CD8-positive, alpha-beta memory T cell (primary cell): ENCODE measurements around the gene NTM. TPM values are rescaled to one million over a fixed set of nuclear protein-coding genes. Genes with fewer than 3 reads are reported as not detected.
"Not testable (repeated sequence)": the region's sequence is repeated elsewhere in the genome, so short reads cannot be mapped to it uniquely, and the experiment has no call there.

Experiments used
- CTCF ChIA-PET: fragments of 350-600 bp; sonication (Branson Sonifier 250); formaldehyde crosslinking; loops from one replicate; lab custom pipeline; 2021; ENCODE audit warnings: antibody characterized with exemption; lab: Charles Lee
- POLR2A ChIA-PET: fragments of 350-600 bp; sonication (Branson Sonifier 250); formaldehyde crosslinking; loops from one replicate; lab custom pipeline; 2021; ENCODE audit warnings: antibody characterized with exemption; lab: Charles Lee
- DNase-seq, 5 donors: peaks; one replicate each; pipeline versions ENCODE4 v3.0.0 to v3.0.0-alpha.2; 2020 to 2022; ENCODE audit warnings: mixed read lengths in 1 of 5
- H3K27ac ChIP-seq: one replicate; pipeline ENCODE4 v1.7.0; 2013; ENCODE audit warnings: low read depth, mild to moderate bottlenecking, low read length, moderate library complexity
- H3K27me3 ChIP-seq: 2 replicates; pipeline ENCODE4 v1.7.0; 2013; ENCODE audit warnings: low read length, mild to moderate bottlenecking; ENCODE audit not compliant: insufficient read depth, poor library complexity, severe bottlenecking
- H3K36me3 ChIP-seq: 2 replicates; pipeline ENCODE4 v1.7.0; 2013; ENCODE audit warnings: mild to moderate bottlenecking, low read length, moderate library complexity; ENCODE audit not compliant: insufficient read depth
- H3K4me1 ChIP-seq: 2 replicates; pipeline ENCODE4 v1.7.0; 2013; ENCODE audit warnings: mild to moderate bottlenecking, low read length, moderate library complexity; ENCODE audit not compliant: insufficient read depth
- H3K4me3 ChIP-seq: 2 replicates; pipeline ENCODE4 v1.7.0; 2013; ENCODE audit warnings: mild to moderate bottlenecking, low read length
- H3K9me3 ChIP-seq: 2 replicates; pipeline ENCODE4 v1.7.0; 2013; ENCODE audit warnings: mild to moderate bottlenecking, low read length
- H3K27ac Mint-ChIP-seq, 8 donors: one replicate each; pipeline ENCODE4 v1.8.0; 2020 to 2021; ENCODE audit warnings: mixed read lengths in 8 of 8, mild to moderate bottlenecking in 6 of 8, inconsistent platforms in 3 of 8, moderate library complexity in 3 of 8
- H3K27me3 Mint-ChIP-seq, 2 donors: one replicate each; pipeline ENCODE4 v1.8.0; 2020 to 2021; ENCODE audit warnings: mixed read lengths in 2 of 2, mild to moderate bottlenecking in 1 of 2, moderate library complexity in 1 of 2
- H3K36me3 Mint-ChIP-seq, 3 donors: one replicate each; pipeline ENCODE4 v1.8.0; 2020 to 2021; ENCODE audit warnings: mixed read lengths in 3 of 3, inconsistent platforms in 1 of 3, mild to moderate bottlenecking in 1 of 3
- H3K4me1 Mint-ChIP-seq, 3 donors: one replicate each; pipeline ENCODE4 v1.8.0; 2020 to 2021; ENCODE audit warnings: mixed read lengths in 3 of 3, inconsistent platforms in 1 of 3, mild to moderate bottlenecking in 1 of 3
- H3K4me3 Mint-ChIP-seq, 7 donors: one replicate each; pipeline ENCODE4 v1.8.0; 2020 to 2021; ENCODE audit warnings: mixed read lengths in 7 of 7, mild to moderate bottlenecking in 6 of 7, moderate library complexity in 4 of 7, inconsistent platforms in 2 of 7
- H3K9me3 Mint-ChIP-seq, 5 donors: one replicate each; pipeline ENCODE4 v1.8.0; 2020 to 2022; ENCODE audit warnings: mixed read lengths in 5 of 5, mild to moderate bottlenecking in 3 of 5, moderate library complexity in 2 of 5, inconsistent platforms in 1 of 5
- polyA plus RNA-seq: library from polyadenylated mRNA; unstranded; fragments of 300-500 nt; fragmentation: Illumina TruSeq; gene quantifications from one replicate; pipeline ENCODE4 v1.2.3, GENCODE V29; 2021
- total RNA-seq, 2 experiments: library from RNA; stranded (reverse); gene quantifications; one replicate each; pipeline ENCODE4 v1.2.3, GENCODE V29; 2021

The NTM gene
- total and polyA plus RNA-seq, 3 experiments from 2014 or later: not detected

DNA sequence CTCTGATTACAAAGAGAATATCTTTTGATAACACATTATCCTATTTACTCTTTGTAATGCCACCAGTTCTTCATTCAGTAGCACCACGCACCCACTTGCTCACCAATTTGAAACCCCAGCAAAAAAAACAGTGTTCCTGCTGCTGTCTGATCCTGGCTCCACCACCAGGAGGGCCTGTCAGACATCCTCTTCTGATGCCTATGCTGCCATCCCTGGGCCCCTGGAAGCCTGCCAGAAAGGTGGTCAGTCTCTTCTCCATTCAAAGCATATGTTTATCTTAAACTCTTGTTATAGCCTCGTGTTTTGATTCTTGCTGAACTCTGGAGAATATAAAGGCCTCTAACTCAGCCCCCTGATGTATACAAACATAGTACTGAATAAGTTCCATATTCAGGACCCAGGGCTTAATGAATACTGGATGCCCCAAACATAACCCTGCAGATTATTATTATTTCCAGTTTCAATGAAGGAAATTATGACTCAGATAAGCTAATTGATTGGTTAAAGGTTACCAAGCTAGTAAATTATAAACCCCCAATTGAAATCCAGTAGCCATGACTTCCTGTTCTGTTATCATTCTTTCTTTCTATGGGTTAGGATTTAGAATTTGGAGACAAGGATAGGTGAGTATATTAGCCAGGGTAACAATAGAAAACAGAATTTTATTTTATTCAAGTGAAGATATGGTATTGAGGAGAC lies 116.7 kb downstream of the NTM start:
- Mint-ChIP-seq H3K27me3 (no peaks in the 10 kb centered on the region), H3K4me3 (no peak overlapping the region), H3K4me1 (no peaks in the 10 kb centered on the region), H3K9me3 (peaks cover 2 to 7% (median 3%) of the 10 kb centered on the region in 5 donors), H3K36me3 (no peaks in the 10 kb centered on the region), H3K27ac (no peak overlapping the region)
- H3K4me3 ChIP-seq: no peak overlapping the region
- no peak for DNase-seq
- no peaks in the 10 kb centered on the region for H3K4me1 ChIP-seq
- no peaks in the 10 kb centered on the region for H3K36me3 ChIP-seq
- H3K27ac ChIP-seq: no peak overlapping the region
- ChIA-PET POLR2A (no interaction called here), CTCF (no interaction called here)
- no peaks in the 10 kb centered on the region for H3K27me3 ChIP-seq
- H3K9me3 ChIP-seq: no peaks in the 10 kb centered on the region

DNA sequence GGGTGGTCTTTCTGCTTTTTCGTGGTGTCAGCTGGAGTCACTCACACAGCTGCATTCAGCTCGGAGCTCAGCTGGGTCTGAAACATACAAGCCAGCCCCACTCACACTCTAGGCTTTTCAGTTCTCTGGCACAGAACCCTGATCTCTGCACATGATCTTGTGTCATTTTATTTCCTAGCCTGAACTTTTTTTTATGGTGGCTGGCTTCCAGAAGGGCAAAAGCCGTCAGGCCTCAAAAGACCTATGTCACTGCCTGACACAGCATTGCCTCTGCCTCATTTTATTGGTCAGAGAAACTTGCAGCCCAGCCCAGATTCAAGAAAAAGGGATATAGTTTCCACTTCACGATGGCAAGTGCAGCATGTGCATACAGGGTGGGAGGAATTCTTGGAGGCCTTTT lies 117.8 kb downstream of the NTM start:
- no peaks in the 10 kb centered on the region for H3K4me1 ChIP-seq
- H3K4me3 ChIP-seq: no peak overlapping the region
- Mint-ChIP-seq H3K36me3 (no peaks in the 10 kb centered on the region), H3K9me3 (peaks cover 2 to 7% (median 3%) of the 10 kb centered on the region in 5 donors), H3K4me1 (no peaks in the 10 kb centered on the region), H3K27ac (no peak overlapping the region), H3K27me3 (no peaks in the 10 kb centered on the region), H3K4me3 (no peak overlapping the region)
- no peaks in the 10 kb centered on the region for H3K36me3 ChIP-seq
- ChIA-PET POLR2A (no interaction called here), CTCF (no interaction called here)
- no peak overlapping the region for H3K27ac ChIP-seq
- no peaks in the 10 kb centered on the region for H3K27me3 ChIP-seq
- no peak for DNase-seq
- H3K9me3 ChIP-seq: no peaks in the 10 kb centered on the region

DNA sequence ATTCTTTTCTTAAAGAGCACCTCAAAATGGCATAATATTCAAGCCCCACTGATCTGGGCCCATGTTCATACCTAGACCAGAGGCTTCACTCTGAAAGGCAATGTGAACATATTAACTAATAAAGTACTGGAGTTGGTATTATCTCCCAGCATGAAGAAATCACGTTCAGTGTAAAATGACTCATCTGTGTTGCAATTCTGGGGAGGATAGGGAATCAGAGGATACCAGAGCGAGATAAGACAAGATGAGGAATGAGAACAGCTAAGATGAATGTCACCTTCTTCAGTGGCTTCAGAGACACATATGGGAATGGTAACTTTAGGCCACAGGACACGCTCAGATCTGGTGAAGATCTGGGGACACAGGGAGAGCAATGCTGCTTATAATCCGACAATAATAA lies 121.1 kb downstream of the NTM start:
- DNase-seq: no peak
- Histone ChIP-seq H3K27ac (no peak overlapping the region), H3K36me3 (no peaks in the 10 kb centered on the region), H3K9me3 (no peaks in the 10 kb centered on the region), H3K27me3 (no peaks in the 10 kb centered on the region), H3K4me1 (no peaks in the 10 kb centered on the region), H3K4me3 (no peak overlapping the region)
- H3K27ac Mint-ChIP-seq: no peak overlapping the region
- no peak overlapping the region for H3K4me3 Mint-ChIP-seq
- no peaks in the 10 kb centered on the region for H3K27me3 Mint-ChIP-seq
- H3K36me3 Mint-ChIP-seq: no peaks in the 10 kb centered on the region
- ChIA-PET CTCF (no interaction called here), POLR2A (no interaction called here)
- H3K4me1 Mint-ChIP-seq: no peaks in the 10 kb centered on the region
- H3K9me3 Mint-ChIP-seq: peaks cover 2 to 7% (median 3%) of the 10 kb centered on the region in 5 donors

DNA sequence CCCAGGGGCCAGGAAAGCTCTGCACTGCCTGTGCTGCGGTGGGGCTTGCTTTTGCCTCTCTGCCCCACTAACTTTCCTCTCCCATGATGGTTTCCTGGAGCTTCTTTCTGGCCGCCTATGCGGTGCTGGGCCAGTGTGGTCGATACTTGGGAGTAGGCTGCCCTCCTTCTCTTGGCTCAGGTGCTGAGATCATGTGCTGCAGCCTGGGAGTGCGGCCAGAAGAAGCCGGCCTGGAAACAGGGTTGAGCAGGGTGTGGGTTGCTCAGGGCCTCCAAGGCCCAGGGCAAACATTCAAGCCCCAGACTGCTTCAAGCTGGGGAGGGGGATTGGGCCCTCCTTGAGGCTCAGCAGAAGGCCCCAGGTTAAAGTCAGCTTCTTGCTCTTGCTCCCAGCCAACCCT lies 125.0 kb downstream of the NTM start:
- Histone ChIP-seq H3K27me3 (no peaks in the 10 kb centered on the region), H3K36me3 (no peaks in the 10 kb centered on the region), H3K9me3 (no peaks in the 10 kb centered on the region), H3K27ac (no peak overlapping the region), H3K4me1 (no peaks in the 10 kb centered on the region), H3K4me3 (no peak overlapping the region)
- DNase-seq: no peak
- Mint-ChIP-seq H3K4me3 (no peak overlapping the region), H3K36me3 (no peaks in the 10 kb centered on the region), H3K9me3 (peaks cover 0 to 3% (median 0%) of the 10 kb centered on the region in 5 donors), H3K27ac (no peak overlapping the region), H3K4me1 (no peaks in the 10 kb centered on the region), H3K27me3 (no peaks in the 10 kb centered on the region)
- POLR2A ChIA-PET: no interaction called here
- CTCF ChIA-PET: no interaction called here

DNA sequence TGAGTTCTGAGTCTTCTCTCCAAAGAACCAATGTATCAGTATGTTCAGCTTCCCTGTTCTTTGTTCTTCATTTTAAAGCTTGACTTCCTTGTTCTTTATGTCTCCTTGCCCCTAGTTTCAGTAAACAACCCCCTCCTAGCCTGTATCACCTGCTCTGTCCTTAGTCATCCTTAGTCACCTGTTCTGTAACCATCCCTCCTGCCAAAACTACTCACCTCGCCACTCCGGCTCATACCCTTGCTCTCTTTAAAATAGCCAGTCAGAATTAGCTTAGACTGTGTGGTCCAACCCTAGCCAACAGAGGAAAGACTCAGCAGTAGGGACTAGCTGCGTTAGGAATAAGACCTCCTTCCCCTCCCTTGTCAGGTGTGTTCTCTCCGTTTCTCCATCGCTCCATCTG lies 127.3 kb downstream of the NTM start:
- H3K4me1 Mint-ChIP-seq, H3K27ac ChIP-seq, H3K27ac Mint-ChIP-seq, H3K9me3 ChIP-seq, H3K4me3 Mint-ChIP-seq, H3K36me3 Mint-ChIP-seq, H3K27me3 Mint-ChIP-seq, POLR2A ChIA-PET, H3K36me3 ChIP-seq, H3K27me3 ChIP-seq, H3K4me3 ChIP-seq, CTCF ChIA-PET, DNase-seq, H3K9me3 Mint-ChIP-seq, H3K4me1 ChIP-seq: not testable (repeated sequence)

DNA sequence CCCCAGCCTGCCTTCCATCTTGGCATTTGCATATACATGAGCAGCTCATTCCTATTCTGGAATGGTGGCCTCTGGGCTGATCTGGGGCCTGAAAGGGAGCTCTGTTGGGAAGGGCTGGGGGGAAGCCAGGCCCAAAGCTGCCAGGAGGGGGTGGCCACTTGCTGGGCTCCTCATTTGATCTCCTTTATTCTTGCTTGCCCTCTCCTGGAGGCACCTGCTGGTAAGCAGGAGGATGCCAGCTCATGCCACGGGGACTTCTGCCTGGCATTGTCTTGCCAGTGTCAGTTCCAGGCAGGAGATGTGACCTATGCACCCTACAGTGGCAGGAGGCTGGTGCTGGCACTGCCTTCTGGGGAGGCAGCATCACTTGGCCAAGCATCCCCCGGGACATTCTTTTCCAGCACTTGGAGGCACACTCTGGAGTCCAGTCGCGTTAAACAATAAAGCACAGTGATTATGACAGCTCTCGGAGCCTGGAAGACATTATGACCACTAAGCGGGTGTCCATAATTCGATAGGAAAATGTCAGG lies 128.3 kb downstream of the NTM start:
- no peaks in the 10 kb centered on the region for H3K36me3 ChIP-seq
- Mint-ChIP-seq H3K27me3 (no peaks in the 10 kb centered on the region), H3K4me1 (no peaks in the 10 kb centered on the region), H3K4me3 (no peak overlapping the region), H3K9me3 (peaks cover 0 to 4% (median 2%) of the 10 kb centered on the region in 5 donors), H3K27ac (no peak overlapping the region), H3K36me3 (no peaks in the 10 kb centered on the region)
- H3K4me1 ChIP-seq: no peaks in the 10 kb centered on the region
- POLR2A ChIA-PET: no interaction called here
- H3K27me3 ChIP-seq: no peaks in the 10 kb centered on the region
- CTCF ChIA-PET: no interaction called here
- H3K4me3 ChIP-seq: no peak overlapping the region
- no peak overlapping the region for H3K27ac ChIP-seq
- no peak for DNase-seq
- no peaks in the 10 kb centered on the region for H3K9me3 ChIP-seq

DNA sequence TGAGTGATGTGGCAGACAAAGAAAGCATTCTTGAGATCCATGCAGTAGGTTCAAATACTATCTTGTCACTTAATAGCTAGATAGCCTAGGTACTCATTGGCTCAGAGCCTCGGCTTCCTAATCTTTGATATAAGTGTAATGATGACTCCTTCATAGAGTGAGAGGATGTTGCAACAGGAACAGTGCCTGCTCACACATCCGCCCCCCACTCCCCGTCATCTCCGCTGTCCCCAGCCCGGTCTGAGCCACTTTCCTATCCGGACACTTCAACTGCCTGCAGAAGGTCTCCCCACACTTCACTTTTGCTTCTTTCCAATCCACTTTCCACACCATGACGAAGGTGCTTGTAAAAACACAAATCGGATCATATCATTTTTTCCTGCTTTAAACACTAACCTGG lies 128.8 kb downstream of the NTM start:
- DNase-seq: no peak
- H3K27ac ChIP-seq: no peak overlapping the region
- Mint-ChIP-seq H3K27me3 (no peaks in the 10 kb centered on the region), H3K27ac (no peak overlapping the region), H3K4me1 (no peaks in the 10 kb centered on the region), H3K4me3 (no peak overlapping the region), H3K9me3 (peaks cover 0 to 4% (median 2%) of the 10 kb centered on the region in 5 donors), H3K36me3 (no peaks in the 10 kb centered on the region)
- ChIA-PET CTCF (no interaction called here), POLR2A (no interaction called here)
- H3K4me3 ChIP-seq: no peak overlapping the region
- no peaks in the 10 kb centered on the region for H3K4me1 ChIP-seq
- H3K36me3 ChIP-seq: no peaks in the 10 kb centered on the region
- no peaks in the 10 kb centered on the region for H3K27me3 ChIP-seq
- H3K9me3 ChIP-seq: no peaks in the 10 kb centered on the region

DNA sequence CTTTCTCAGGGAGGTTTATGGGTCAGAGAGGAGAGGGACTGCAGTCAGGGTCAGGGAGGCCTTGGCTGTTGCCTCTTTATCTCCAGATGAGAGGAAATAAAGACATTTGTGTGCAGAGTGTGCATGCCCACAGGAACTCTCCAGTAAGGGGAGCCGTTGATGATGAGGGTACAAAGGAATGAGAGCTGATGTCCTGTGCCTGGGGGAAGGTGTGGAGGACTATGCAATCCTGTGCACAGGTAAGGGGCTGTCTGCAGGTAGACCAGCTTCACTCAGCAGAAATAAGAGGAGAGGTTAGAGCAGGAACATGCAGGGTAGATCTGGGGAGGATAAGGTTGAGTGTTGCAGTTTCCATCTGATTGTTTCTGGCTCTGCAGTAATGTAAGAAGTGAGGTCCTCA lies 132.6 kb downstream of the NTM start:
- no peaks in the 10 kb centered on the region for H3K36me3 Mint-ChIP-seq
- no peak overlapping the region for H3K4me3 ChIP-seq
- H3K27ac ChIP-seq: no peak overlapping the region
- H3K9me3 ChIP-seq: no peaks in the 10 kb centered on the region
- no peaks in the 10 kb centered on the region for H3K4me1 Mint-ChIP-seq
- DNase-seq: no peak
- POLR2A ChIA-PET: no interaction called here
- no peaks in the 10 kb centered on the region for H3K4me1 ChIP-seq
- CTCF ChIA-PET: no interaction called here
- no peaks in the 10 kb centered on the region for H3K36me3 ChIP-seq
- no peak overlapping the region for H3K4me3 Mint-ChIP-seq
- no peaks in the 10 kb centered on the region for H3K27me3 Mint-ChIP-seq
- peaks cover 0 to 4% (median 2%) of the 10 kb centered on the region in 5 donors for H3K9me3 Mint-ChIP-seq
- H3K27ac Mint-ChIP-seq: no peak overlapping the region
- no peaks in the 10 kb centered on the region for H3K27me3 ChIP-seq
